Ishikawa (cell line): ENCODE data around the gene DPAGT1.

Experiments used
- CREB1 ChIP-seq: IDR thresholded peaks from 2 replicates; pipeline ENCODE4 v1.6.1; 2012; ENCODE audit warnings: low read depth
- REST ChIP-seq: IDR thresholded peaks from 2 replicates; pipeline ENCODE4 v1.6.1; 2012; ENCODE audit warnings: low read depth, mild to moderate bottlenecking
- TAF1 ChIP-seq: IDR thresholded peaks from 2 replicates; pipeline ENCODE4 v1.6.1; 2012; ENCODE audit warnings: low read depth, mild to moderate bottlenecking
- TF ChIP-seq, protein P1 (sequence below): IDR thresholded peaks from 2 replicates; pipeline ENCODE4 v1.6.1; 2012

- TF ChIP-seq REST: no peak
- TF ChIP-seq, protein P1, sequence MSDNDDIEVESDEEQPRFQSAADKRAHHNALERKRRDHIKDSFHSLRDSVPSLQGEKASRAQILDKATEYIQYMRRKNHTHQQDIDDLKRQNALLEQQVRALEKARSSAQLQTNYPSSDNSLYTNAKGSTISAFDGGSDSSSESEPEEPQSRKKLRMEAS: no peak
- no peak for TF ChIP-seq CREB1
- TF ChIP-seq TAF1: no peak
Measured at GRCh38 chr11:119052163-119052814, 49.4 kb downstream of the DPAGT1 start.
